ENCODE measurements around the gene GPATCH8.
"Not testable (repeated sequence)": the region's sequence is repeated elsewhere in the genome, so short reads cannot be mapped to it uniquely, and the experiment has no call there.

DNA sequence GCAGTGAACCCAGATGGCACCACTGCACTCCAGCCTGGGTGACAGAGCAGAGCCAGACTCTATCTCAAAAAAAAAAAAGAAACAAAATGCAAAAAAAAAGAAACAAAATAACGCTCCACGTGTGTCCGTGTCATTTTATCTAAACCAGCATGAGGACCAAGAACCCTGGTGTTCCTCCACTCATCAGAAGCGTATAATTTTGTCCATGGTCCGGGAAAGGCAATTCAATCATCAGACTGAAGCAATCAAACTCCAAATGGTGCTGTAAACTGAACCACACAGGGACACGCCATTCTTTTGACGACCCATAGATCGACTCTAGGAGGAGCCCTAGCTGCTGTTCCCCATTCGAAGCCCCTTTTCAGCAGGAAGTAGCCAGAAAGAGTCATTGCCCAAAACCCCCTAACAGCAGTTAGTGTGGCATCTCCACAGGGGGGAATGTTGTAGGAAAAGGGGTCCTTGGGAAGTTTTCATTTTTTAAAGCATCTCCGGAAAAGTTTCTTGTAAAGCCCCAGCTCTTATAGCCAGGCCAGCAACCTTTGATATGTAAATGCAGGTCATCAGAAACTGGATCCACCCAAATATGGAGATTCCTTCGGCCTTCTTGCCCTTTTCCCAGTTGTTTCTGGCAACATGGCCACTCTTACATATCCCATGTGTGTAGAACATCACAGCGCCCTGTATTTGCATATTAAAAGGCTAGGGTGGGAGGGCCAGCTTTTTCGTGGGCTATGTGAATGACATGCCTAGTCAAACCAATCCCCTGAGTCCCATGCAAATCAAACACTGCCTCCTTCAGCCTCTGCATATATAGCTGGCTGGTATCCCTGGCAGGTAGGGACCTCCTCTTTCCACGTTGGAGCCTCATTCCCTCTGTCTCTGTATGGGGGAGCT is 8.3 kb upstream of the GPATCH8 start:
- not testable (repeated sequence) for TF ChIP-seq CTCF (IDR thresholded peaks at IDR 0.05); POLR2A (IDR thresholded peaks at IDR 0.05); EP300 (IDR thresholded peaks at IDR 0.05; ENCODE audit: low read depth); POLR2AphosphoS5 (IDR thresholded peaks at IDR 0.05)

All from transverse colon (tissue), 4 donors.